H1 (cell line): ENCODE data around the gene PTPRF.

Experiments
- CEBPB ChIP-seq: IDR thresholded peaks from 2 replicates; pipeline ENCODE4 v1.6.1; 2012; ENCODE audit warnings: low read depth, low read length
- EP300 ChIP-seq, 2 experiments: IDR thresholded peaks; 1 replicate in 1 of 2; 2 replicates in 1 of 2; pipeline ENCODE4 v1.6.1; 2011 to 2012; ENCODE audit warnings: low read depth in 2 of 2, low read length in 2 of 2, mild to moderate bottlenecking in 2 of 2, borderline replicate concordance in 1 of 2, inconsistent platforms in 1 of 2, moderate library complexity in 1 of 2
- PHF8 ChIP-seq: fragments of 200-600 bp; sonication (generic); conservative IDR thresholded peaks from 2 replicates; pipeline ENCODE4 v1.7.1; 2012; ENCODE audit warnings: low read depth, mild to moderate bottlenecking, inconsistent platforms, low read length, moderate library complexity
- POLR2A ChIP-seq, 2 experiments: IDR thresholded peaks; 1 replicate in 1 of 2; 2 replicates in 1 of 2; pipeline ENCODE4 v1.6.1; 2011; ENCODE audit warnings: low read depth in 2 of 2, low read length in 2 of 2, mild to moderate bottlenecking in 2 of 2; ENCODE audit errors: control extremely low read depth in 1 of 2
- RNF2 ChIP-seq: fragments of 200-900, 300-1000 bp; sonication (generic); IDR thresholded peaks from 2 replicates; pipeline ENCODE4 v1.7.1; 2016; ENCODE audit warnings: borderline replicate concordance, low read depth, mild to moderate bottlenecking, antibody characterized with exemption, low read length; ENCODE audit not compliant: poor library complexity, severe bottlenecking; ENCODE audit errors: missing control alignments
- TAF1 ChIP-seq: IDR thresholded peaks from 2 replicates; pipeline ENCODE4 v1.6.1; 2011; ENCODE audit warnings: mild to moderate bottlenecking, low read depth, low read length
- TF ChIP-seq, protein P1 (sequence below), 3 experiments: IDR thresholded peaks; 1 replicate in 2 of 3; 2 replicates in 1 of 3; pipeline versions ENCODE4 v1.5.1 to v1.6.1; 2011; ENCODE audit warnings: low read length in 3 of 3, mild to moderate bottlenecking in 3 of 3, inconsistent platforms in 2 of 3, low read depth in 1 of 3, moderate library complexity in 1 of 3; ENCODE audit not compliant: insufficient read depth in 1 of 3; ENCODE audit errors: control extremely low read depth in 1 of 3

DNA sequence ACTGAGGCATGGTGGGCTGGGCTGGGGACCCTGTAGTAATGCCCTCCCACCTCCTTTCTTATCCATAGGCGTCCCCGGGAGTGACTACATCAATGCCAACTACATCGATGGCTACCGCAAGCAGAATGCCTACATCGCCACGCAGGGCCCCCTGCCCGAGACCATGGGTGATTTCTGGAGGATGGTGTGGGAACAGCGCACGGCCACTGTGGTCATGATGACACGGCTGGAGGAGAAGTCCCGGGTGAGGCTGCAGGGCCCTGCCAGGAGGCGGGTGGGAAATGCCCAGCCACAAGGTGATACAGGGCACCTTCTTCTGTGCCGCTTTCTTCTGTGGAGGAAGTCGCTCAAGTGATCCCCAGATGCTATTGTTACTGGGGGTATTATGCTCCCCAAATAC is 87.0 kb downstream of the PTPRF start:
- TF ChIP-seq, protein P1, sequence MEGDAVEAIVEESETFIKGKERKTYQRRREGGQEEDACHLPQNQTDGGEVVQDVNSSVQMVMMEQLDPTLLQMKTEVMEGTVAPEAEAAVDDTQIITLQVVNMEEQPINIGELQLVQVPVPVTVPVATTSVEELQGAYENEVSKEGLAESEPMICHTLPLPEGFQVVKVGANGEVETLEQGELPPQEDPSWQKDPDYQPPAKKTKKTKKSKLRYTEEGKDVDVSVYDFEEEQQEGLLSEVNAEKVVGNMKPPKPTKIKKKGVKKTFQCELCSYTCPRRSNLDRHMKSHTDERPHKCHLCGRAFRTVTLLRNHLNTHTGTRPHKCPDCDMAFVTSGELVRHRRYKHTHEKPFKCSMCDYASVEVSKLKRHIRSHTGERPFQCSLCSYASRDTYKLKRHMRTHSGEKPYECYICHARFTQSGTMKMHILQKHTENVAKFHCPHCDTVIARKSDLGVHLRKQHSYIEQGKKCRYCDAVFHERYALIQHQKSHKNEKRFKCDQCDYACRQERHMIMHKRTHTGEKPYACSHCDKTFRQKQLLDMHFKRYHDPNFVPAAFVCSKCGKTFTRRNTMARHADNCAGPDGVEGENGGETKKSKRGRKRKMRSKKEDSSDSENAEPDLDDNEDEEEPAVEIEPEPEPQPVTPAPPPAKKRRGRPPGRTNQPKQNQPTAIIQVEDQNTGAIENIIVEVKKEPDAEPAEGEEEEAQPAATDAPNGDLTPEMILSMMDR (IDR thresholded peaks at IDR 0.05; ENCODE audit: control extremely low read depth in 1 of 3, insufficient read depth in 1 of 3, low read depth in 1 of 3, low read length in 3 of 3) = no peak
- TF ChIP-seq POLR2A (IDR thresholded peaks at IDR 0.05; ENCODE audit: control extremely low read depth in 1 of 2, low read depth in 2 of 2, low read length in 2 of 2) = no peak
- no peak for TF ChIP-seq TAF1
- no peak for TF ChIP-seq EP300 (IDR thresholded peaks at IDR 0.05; ENCODE audit: borderline replicate concordance in 1 of 2, low read depth in 2 of 2, low read length in 2 of 2)
- no peak for TF ChIP-seq PHF8
- TF ChIP-seq CEBPB = no peak
- TF ChIP-seq RNF2 = no peak
